DMS53 treated with DMSO at 0.1 percent for 48 hours (cell line): ENCODE data around the gene PTPRQ.

Experiments used
- DNase-seq: peaks from one replicate; lab custom pipeline; 2025; ENCODE audit not compliant: unreplicated experiment; lab: John Stamatoyannopoulos, UW

Gene PTPRQ

DNA sequence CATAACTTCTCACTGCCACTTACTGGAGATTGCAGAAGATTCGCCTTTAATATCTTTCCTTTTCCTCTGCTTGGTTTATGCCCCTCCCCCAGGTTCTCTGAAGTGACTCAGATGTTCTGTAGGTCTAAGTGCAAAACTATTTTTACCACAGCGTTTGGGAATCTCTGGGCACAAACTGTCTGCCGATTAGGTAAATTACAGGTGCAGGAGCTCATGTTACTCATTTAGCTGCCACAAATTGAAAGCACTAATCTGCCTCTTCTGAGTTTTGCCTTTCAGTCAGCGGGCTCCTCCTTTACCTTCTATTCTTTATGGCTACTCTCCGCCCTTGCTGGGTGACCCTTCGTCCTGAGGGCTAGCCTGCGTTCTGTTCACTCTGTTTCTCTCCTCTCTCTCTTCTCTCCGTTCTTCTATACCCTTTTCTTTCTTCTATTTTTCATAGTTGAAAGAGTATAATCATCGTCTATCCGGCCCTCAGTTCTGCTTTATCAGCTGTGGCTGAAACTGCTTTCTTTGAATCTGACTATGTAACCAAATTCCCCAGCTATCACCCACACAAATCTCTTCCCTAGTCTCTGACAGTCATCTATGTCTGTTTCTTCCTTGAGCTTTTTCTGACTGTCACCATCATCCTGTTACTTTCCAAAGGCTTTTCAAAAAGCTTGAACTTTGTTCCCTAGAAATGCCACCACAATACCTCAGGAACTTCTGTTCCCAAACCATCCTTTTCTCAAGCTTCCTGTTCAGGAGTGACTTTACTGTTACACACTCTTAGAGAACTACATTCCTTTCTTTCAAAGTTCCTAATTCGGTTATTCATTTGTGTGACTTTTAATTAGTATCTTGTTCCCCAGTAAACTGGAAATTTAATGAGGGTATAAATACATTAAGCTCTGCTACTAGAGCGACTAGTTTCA, 259.1 kb downstream of the PTPRQ start:
- no peak for DNase-seq

DNA sequence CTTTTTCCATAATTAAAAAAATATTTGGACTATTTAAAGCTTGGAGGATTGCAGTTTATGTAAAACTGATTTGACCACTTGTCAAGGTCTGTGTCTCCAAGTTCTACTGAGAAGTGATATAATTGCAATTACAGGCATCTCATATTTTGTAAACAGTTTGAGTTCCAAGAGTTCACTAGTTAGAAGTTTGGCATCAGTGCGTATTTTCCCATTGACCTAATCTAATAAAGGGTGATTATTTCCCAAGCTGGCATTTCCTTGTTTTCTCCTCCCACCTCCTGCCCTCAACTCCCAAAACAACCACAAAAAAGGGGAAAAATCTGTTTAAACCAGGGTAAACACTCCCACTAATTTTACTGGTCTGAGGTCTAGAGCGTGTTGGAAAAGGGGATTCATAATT, 260.4 kb downstream of the PTPRQ start:
- no peak for DNase-seq

DNA sequence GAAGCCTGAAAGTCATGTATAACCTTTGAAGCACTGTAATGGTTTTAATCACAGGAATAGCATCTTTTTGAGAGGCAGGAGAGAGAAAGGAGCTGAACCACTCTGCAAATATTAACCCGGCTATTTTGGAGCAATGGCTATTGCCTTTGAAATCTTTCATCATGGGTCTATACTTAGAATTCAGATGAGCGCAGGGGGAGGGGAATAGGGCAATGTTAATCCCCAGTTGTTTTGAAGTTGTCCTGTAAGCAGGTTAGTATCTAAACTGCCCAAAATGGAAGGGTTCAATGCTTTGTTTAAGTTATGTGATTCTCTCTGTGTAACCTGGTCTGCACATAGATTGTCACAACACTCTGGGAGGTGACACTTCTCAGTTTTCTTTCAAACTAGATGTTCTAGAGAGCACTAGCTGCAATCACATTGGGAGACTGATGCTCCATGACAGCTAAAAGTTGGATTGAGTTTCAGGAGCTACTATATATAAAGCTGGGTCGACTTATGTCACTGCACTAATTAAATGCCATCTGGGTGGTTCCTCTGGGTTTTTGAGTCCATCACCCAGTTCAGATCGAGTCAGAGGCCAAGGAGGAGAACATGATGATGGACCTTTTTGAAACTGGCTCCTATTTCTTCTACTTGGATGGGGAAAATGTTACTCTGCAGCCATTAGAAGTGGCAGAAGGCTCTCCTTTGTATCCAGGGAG, 263.2 kb downstream of the PTPRQ start, which contains the start of gene MYF6:
Gene MYF6 (plus strand): TSS at position 509 of the 704 bp plus-strand sequence. CDS start 86 bp downstream, at position 595.
- no peak for DNase-seq

DNA sequence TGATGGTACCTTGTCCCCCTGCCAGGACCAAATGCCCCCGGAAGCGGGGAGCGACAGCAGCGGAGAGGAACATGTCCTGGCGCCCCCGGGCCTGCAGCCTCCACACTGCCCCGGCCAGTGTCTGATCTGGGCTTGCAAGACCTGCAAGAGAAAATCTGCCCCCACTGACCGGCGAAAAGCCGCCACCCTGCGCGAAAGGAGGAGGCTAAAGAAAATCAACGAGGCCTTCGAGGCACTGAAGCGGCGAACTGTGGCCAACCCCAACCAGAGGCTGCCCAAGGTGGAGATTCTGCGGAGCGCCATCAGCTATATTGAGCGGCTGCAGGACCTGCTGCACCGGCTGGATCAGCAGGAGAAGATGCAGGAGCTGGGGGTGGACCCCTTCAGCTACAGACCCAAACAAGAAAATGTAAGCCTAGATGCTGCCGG, 263.8 kb downstream of the PTPRQ start:
- no peak for DNase-seq

DNA sequence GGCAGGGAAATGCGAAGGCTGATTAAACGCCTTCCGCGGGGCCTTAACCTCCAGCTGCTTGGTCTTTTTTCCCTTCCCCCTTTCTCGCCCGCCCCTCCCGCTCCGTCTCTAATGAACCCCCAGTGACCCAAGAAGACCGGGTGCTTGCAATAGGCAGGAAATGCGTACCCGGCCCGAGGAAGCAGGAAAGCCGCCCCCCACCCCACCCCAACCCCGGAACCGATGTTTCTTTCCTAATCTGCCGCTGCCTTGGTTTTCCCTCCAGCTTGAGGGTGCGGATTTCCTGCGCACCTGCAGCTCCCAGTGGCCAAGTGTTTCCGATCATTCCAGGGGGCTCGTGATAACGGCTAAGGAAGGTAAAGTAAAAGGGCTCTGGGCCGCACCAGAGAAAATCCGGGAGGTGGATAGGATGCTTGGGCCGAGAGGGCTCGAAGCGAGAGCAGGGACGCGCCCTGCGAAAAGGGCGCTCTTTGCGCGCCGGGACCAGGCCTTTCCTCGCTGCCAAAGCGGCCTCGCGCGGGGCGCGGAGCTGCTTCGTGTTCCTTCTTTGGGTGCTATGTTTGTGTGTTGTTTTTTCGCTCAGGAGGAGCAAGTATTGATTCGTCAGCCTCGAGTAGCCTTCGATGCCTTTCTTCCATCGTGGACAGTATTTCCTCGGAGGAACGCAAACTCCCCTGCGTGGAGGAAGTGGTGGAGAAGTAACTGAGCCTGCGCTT, 264.4 kb downstream of the PTPRQ start:
- no peak for DNase-seq

DNA sequence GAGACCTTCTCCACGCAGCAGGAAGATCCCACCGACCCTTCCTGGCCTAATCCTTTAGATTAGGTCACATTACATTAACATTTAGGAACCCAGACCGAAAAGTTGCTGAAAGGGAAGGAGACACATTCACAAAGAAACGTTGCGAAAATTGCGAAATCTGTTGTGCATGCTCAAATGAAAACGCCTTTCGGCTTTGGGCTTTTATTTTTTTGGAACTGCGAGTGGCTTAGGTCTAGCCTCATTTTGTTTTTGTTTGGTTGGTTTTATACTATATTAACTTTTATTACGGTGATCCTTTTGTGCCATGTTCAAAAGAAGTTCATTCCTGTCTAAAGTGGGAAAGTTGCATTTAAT, 264.9 kb downstream of the PTPRQ start:
- no peak for DNase-seq

DNA sequence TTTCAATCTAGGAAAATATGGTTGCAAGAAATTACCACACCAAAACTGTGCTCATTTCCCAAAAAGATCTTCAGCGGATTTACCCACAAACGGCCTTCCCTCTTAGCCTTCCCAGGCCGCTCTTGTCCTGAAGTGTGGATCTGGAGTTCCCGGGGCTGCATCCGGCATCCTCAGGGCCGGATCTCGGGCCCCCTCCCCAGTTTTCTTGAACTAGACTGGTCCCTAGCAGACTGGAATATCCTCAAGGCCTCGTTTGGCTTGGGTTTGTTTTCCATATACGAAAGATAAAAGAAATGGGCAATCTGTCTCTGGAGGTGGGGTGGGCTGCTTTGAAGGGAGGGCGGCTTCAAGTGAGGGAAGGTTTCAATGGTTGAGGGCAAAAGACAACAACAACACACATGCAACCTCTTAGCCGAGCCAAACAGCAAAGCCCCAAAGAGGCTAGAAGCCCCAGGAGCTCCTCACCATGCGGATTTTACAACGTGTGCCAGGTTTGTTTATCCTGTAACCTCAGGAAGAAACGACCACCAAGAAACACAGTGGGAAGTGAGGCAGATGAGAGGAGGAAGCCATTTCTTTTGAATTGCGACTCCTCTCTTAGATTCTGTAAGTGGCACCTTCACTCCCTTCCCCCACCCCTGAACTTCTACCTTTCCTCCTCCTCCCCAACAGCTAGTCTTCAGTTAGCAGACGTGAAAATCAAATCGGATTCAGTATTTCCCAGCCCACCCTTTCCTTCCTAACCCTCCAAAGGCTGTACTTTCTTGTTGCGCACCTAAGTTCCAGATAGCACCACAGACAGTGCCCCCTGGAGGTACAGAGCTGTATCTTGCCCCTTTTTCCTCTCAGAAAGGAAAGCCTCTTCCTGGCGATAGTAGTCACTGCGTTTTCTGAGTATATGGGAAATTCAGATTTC, 266.0 kb downstream of the PTPRQ start:
- DNase-seq = no peak

DNA sequence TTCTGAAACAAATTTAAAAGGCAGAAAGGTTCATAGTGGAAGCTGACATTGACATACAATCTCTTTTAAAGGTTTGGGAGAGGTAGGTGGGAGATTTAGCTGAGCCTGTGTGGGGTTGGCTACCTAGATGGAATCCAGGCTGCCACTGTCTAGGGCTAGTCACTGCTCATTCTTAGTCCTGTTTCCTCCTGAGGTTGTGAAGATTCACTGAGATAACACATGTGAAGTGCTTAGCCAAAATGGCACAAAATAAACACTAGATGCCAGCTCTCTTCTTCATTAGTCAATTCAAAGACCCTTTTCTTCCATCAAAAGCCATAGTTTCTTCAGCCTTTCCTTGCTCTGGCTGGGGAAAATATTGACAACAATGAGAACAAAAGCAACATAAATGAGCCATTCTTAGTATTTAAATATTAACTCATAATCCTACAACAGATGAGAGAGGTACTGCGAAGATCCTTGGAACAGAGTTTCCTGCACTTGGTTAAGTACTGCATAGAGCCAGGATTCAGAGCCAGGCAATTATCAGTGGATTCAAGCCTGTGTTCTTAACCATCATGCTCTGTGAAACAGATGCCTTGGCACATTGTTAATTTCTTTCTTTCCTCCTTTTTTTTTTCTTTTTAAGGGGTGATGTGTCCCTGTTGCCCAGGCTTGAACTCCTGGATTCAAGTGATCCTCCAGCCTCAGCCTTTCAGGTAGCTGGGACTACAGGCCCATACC, 266.9 kb downstream of the PTPRQ start:
- no peak for DNase-seq

DNA sequence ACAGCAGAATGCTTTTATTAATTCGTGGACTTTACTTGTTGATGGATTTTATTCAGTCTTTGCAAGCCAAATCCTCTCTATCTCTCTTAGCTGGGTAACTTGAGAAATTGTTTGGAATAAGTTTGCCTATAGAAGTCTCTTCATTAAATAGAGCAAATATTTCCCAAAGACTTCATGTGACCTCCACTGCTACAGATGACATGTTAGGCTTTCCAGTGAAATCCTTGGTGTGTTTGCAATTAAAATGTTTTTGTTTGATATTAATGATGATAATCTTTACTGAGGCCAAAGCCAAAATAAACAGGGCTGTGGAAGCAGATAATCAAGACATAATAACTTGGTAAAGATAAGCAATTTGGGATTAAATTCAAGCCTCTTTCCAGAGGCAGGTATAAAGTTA, 267.8 kb downstream of the PTPRQ start:
- DNase-seq = no peak

DNA sequence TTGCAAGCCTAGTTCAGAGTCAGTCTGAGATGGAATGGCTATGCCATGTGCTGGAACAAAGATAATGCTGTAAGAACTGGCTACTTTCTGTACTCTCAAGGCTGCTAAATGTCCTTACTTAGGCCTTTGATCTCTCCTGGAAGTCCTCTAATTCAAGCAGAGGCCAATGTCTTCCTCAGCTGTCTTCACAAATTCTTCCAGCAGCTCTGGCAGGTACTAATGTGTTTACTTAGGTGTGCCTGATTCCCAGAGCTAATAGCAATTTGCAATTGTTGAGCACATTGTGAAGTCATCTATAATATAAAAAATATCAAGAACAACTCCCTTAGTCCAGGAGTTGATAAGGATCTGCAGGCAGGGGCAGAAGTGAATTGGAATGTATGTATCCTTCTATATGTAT, 268.8 kb downstream of the PTPRQ start:
- no peak for DNase-seq

DNA sequence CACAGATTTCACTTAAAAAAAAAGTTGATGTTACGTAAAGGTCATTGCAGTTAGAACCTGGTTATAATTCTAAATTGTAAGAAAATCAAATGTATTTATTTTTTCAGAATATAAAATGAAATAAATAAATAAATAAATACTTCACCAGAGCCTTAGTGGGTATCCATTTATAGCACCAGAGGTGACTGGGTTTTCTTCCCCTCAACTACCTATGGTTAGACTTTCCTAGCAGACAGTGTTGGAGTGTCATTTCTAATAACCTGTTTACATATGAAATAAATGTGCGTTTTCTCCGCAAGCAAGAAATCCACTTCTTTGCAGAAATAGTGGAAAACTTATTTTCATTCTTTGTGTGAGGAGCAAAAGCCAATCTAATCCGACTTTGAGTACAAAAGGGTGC, 269.4 kb downstream of the PTPRQ start:
- DNase-seq = no peak

DNA sequence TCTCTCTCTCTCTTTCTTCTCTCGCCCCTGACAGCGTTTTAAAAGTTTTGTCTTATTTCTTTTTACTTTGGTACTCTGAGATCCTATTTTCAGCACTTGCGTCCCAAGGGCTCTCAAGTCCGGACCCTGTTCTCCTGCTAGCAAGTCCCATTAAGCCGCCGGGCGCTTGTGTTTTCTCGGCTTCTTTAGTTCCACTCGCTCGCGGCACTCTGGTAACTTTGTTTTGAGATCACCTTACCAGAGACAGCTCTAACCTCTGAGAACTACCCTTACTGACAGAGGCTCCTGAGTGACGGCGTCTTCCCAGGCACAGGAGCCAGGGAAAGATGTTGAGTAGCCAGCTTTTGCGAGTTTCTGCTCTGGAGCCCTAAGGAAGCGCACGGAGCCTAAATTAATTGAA, 270.0 kb downstream of the PTPRQ start:
- no peak for DNase-seq

DNA sequence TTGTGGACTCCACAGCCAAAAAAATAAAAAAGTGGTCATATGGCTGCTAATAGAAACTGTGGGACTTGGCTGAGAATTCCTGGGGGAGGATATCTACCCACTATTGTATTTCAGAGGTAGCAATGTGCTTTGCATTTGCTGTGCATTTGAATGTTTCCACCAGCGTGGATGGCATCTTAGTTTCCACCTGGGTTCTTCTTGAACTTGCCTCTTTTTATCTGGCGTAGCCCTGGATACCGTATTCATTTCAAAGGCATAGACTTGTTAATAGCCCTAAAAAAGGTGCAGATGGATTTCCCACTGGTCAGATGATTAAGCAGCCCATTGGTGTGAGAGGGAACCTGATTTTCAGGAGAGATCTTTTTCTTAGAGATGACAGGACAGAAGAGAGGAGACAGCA, 270.8 kb downstream of the PTPRQ start:
- no peak for DNase-seq

DNA sequence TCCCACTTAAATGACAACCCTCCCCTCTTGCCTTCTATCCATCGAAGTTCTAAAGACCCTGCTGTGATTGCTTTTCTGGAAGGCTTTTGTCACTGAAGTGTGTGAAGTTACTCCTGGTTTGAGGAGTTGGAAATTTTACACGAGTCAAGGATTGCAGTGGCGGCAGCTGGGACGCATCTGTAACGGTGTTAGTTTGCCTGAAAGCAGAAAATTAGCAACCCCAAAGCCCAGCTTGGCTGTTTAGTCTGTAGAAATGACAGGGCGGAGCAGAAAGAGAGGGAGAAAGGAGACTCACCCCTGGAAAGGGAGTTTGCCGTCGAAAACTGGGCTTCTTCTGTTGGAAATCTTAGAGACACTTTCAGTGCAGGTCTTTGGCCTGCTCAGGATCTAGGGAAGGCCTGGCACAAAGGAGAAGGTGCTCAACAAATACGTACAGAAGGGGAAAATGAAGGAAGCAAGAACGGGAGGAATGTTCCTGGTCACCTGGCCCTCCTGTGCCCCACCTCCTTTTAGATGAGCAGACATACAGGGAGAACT, 271.7 kb downstream of the PTPRQ start:
- no peak for DNase-seq

DNA sequence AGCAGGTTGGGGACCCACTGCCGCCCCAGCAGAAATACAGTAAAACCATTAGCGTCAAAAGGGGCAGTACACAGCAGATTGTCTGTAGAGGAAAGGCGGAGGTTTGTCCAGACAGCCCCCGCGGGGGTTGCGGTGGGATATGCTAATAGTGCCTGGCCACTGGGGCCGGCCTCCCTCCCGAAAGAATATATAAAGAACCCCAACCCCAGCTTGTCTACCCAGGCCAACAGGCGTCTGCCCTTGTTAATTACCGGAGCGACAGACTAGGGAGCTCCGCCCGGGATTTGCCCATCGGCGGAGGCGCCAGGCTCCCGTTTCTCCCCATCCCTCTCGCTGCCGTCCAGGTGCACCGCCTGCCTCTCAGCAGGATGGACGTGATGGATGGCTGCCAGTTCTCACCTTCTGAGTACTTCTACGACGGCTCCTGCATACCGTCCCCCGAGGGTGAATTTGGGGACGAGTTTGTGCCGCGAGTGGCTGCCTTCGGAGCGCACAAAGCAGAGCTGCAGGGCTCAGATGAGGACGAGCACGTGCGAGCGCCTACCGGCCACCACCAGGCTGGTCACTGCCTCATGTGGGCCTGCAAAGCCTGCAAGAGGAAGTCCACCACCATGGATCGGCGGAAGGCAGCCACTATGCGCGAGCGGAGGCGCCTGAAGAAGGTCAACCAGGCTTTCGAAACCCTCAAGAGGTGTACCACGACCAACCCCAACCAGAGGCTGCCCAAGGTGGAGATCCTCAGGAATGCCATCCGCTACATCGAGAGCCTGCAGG, 272.8 kb downstream of the PTPRQ start, which contains the start of gene MYF5:
Gene MYF5 (plus strand): TSS at position 217 of the 774 bp plus-strand sequence. CDS start 152 bp downstream, at position 369.
- DNase-seq = no peak

DNA sequence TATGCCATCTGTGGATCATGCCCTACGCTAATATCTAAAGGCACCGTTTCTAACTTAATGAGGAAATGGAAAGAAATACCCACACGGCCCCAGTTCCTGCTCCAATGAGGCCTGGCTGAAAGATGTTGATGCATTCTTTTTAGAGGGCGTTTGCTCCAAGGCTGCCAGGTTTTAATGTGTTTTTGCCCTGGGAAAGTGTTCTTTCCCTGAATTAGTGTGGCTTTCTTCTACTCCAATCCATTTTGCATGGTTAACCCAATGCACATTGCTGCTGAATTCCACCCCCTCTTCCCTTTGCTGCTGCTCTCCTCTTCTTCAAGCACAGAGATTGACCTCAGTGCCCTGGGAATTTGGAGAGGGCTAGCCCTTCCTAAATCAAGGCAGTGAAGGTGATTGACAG, 273.8 kb downstream of the PTPRQ start:
- DNase-seq = no peak

DNA sequence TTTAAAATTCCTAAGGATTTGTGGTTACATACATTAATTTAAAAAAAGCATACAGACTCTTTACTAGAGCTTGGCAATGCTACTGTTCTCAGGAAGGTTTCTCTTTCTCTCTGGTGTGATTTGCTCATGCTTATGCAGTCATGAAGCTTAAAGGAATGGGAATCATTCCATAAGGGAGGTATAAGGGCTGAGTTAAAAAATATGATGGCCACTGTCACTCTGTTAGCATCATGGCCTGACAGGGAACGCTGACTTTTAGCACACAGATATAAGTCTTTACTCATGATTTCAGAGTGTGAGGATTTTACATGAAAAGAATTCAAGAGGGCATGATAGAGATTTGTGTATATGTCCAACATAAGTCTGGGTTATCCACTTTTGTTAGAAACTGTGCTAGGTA, 276.5 kb downstream of the PTPRQ start:
- no peak for DNase-seq

DNA sequence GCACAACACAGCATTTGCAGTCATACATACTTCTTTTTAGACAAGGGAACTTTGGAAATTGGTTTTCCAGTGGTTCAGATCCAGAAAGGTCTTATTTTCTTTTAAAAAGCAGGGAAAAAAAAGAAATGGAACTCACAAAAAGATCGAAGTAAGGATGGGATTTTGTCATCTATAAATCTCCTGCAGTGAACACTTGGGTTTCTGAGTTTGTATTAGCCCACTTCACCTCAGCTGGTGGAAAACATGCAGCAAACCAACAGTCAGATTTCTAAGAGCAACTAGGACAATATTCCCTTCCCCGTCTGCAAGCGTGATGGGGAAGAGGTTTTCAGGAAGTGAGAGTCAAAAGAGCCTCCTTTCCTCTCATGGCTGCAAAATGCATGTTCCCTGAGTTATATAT, 277.3 kb downstream of the PTPRQ start:
- no peak for DNase-seq
